Vagina (tissue), 2 donors: ENCODE results near the gene NRP1.

Experiments used
- POLR2A ChIP-seq, 2 donors: fragments of 450-650 bp; IDR thresholded peaks; one replicate each; pipeline ENCODE4 v1.6.1; 2017; ENCODE audit warnings: antibody characterized with exemption in 2 of 2, mild to moderate bottlenecking in 2 of 2, moderate library complexity in 2 of 2
- POLR2AphosphoS5 ChIP-seq, 2 donors: sonication (generic); formaldehyde crosslinking; IDR thresholded peaks; one replicate each; pipeline ENCODE4 v1.9.0; 2017; ENCODE audit warnings: antibody characterized with exemption in 2 of 2, mild to moderate bottlenecking in 2 of 2, low read depth in 1 of 2; ENCODE audit not compliant: insufficient read depth in 1 of 2
- TF ChIP-seq, protein P1 (sequence below), 3 experiments: fragments of 450-650 bp in 2 of 3; fragments of 200-600 bp in 1 of 3; sonication (generic) in 1 of 3; IDR thresholded peaks; one replicate each; pipeline ENCODE4 v1.5.1; 2017 to 2019; ENCODE audit warnings: antibody characterized with exemption in 3 of 3, mild to moderate bottlenecking in 2 of 3, moderate library complexity in 2 of 3

GRCh38 chr10:33321516-33321915 lies 13.0 kb downstream of the NRP1 start:
- no peak for TF ChIP-seq POLR2A (IDR thresholded peaks at IDR 0.05)
- TF ChIP-seq, protein P1, sequence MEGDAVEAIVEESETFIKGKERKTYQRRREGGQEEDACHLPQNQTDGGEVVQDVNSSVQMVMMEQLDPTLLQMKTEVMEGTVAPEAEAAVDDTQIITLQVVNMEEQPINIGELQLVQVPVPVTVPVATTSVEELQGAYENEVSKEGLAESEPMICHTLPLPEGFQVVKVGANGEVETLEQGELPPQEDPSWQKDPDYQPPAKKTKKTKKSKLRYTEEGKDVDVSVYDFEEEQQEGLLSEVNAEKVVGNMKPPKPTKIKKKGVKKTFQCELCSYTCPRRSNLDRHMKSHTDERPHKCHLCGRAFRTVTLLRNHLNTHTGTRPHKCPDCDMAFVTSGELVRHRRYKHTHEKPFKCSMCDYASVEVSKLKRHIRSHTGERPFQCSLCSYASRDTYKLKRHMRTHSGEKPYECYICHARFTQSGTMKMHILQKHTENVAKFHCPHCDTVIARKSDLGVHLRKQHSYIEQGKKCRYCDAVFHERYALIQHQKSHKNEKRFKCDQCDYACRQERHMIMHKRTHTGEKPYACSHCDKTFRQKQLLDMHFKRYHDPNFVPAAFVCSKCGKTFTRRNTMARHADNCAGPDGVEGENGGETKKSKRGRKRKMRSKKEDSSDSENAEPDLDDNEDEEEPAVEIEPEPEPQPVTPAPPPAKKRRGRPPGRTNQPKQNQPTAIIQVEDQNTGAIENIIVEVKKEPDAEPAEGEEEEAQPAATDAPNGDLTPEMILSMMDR (IDR thresholded peaks at IDR 0.05): no peak
- no peak for TF ChIP-seq POLR2AphosphoS5 (IDR thresholded peaks at IDR 0.05; ENCODE audit: insufficient read depth in 1 of 2, low read depth in 1 of 2)
